H1 (cell line): Measurements from ENCODE around the gene ZNF813. TPM values are rescaled to one million over a fixed set of nuclear protein-coding genes. Genes with fewer than 3 reads are reported as not detected.
"Not testable (repeated sequence)": the region's sequence is repeated elsewhere in the genome, so short reads cannot be mapped to it uniquely, and the experiment has no call there.

Experiments
- CTCF ChIA-PET: fragments of 300-600 bp; sonication (Branson Sonifier 250); formaldehyde crosslinking; loops from one replicate; lab custom pipeline; 2021; ENCODE audit not compliant: partially characterized antibody; lab: Charles Lee
- POLR2A ChIA-PET: fragments of 300-600 bp; sonication (Branson Sonifier 250); formaldehyde crosslinking; loops from one replicate; lab custom pipeline; 2021; ENCODE audit warnings: inconsistent platforms; ENCODE audit not compliant: partially characterized antibody; lab: Charles Lee
- DNase-seq, 2 experiments: peaks; one replicate each; pipeline versions ENCODE4 v3.0.0 to v3.0.0-alpha.2; 2010 to 2022; ENCODE audit warnings: low spot score in 2 of 2, low read depth in 1 of 2, mixed read lengths in 1 of 2
- FAIRE-seq: peaks from 2 replicates; lab custom pipeline; 2011; peaks lifted over from hg19 to GRCh38; lab: Jason Lieb, UNC
- H2AFZ ChIP-seq: 2 replicates; pipeline ENCODE4 v1.8.1; 2012; ENCODE audit warnings: low read length, inconsistent platforms
- H2AK5ac ChIP-seq: 2 replicates; pipeline ENCODE4 v1.6.1; 2013; ENCODE audit warnings: low read depth, low read length
- H2BK120ac ChIP-seq: replicated peaks from 2 replicates; pipeline ENCODE3; 2013; ENCODE audit warnings: low read depth, low read length, inconsistent platforms
- H2BK12ac ChIP-seq: 2 replicates; pipeline ENCODE4 v1.6.1; 2013; ENCODE audit warnings: low read depth, low read length
- H2BK15ac ChIP-seq: 2 replicates; pipeline ENCODE4 v1.6.1; 2013; ENCODE audit warnings: low read length
- H2BK20ac ChIP-seq: 2 replicates; pipeline ENCODE4 v1.6.1; 2013; ENCODE audit warnings: low read length
- H2BK5ac ChIP-seq: 2 replicates; pipeline ENCODE4 v1.6.1; 2013; ENCODE audit warnings: low read depth, low read length
- H3K14ac ChIP-seq: 2 replicates; pipeline ENCODE4 v1.6.1; 2013; ENCODE audit warnings: inconsistent platforms; ENCODE audit not compliant: insufficient read length
- H3K18ac ChIP-seq: 2 replicates; pipeline ENCODE4 v1.6.1; 2013; ENCODE audit warnings: low read length; ENCODE audit errors: extremely low read depth
- H3K23ac ChIP-seq: 2 replicates; pipeline ENCODE4 v1.6.1; 2013; ENCODE audit warnings: inconsistent platforms; ENCODE audit not compliant: insufficient read length
- H3K23me2 ChIP-seq: 2 replicates; pipeline ENCODE4 v1.6.1; 2013; ENCODE audit warnings: low read depth, low read length
- H3K27ac ChIP-seq: 2 replicates; pipeline ENCODE4 v1.6.1; 2011; ENCODE audit warnings: low read depth, low read length, inconsistent platforms
- H3K27me3 ChIP-seq, 4 experiments: replicated peaks in 1 of 4; 1 replicate in 1 of 4; 2 replicates in 3 of 4; pipeline versions ENCODE4 v1.6.1 to v1.8.1; 2011 to 2013; ENCODE audit warnings: low read length in 3 of 4, mild to moderate bottlenecking in 3 of 4, inconsistent platforms in 2 of 4, mixed read lengths in 2 of 4, moderate library complexity in 1 of 4; ENCODE audit not compliant: control insufficient read depth in 3 of 4, insufficient read depth in 3 of 4; ENCODE audit errors: extremely low read depth in 1 of 4
- H3K36me3 ChIP-seq, 4 experiments: 2 replicates each; pipeline versions ENCODE4 v1.6.1 to v1.8.1; 2011 to 2013; ENCODE audit warnings: mild to moderate bottlenecking in 4 of 4, low read length in 3 of 4, moderate library complexity in 2 of 4, control low read depth in 1 of 4, inconsistent platforms in 1 of 4; ENCODE audit not compliant: insufficient read depth in 4 of 4, control insufficient read depth in 2 of 4
- H3K4ac ChIP-seq: replicated peaks from 2 replicates; pipeline ENCODE3; 2013; ENCODE audit warnings: low read length, low read depth, mixed read lengths, inconsistent platforms; ENCODE audit not compliant: insufficient read length
- H3K4me1 ChIP-seq, 4 experiments: replicated peaks in 1 of 4; 1 replicate in 1 of 4; 2 replicates in 3 of 4; pipeline versions ENCODE4 v1.6.1 to v1.8.1; 2011 to 2013; ENCODE audit warnings: low read length in 3 of 4, inconsistent platforms in 2 of 4, mixed read lengths in 1 of 4; ENCODE audit not compliant: insufficient read depth in 4 of 4, control insufficient read depth in 3 of 4
- H3K4me2 ChIP-seq, 2 experiments: 2 replicates each; pipeline versions ENCODE4 v1.6.1 to v1.8.1; 2011 to 2013; ENCODE audit warnings: low read depth in 2 of 2, low read length in 2 of 2, control low read depth in 1 of 2, inconsistent platforms in 1 of 2, mild to moderate bottlenecking in 1 of 2; ENCODE audit not compliant: insufficient read depth in 1 of 2
- H3K4me3 ChIP-seq, 4 experiments: fragments of 200-600, 300-600 bp in 1 of 4; sonication (generic), shearing (Covaris generic), sonication (Bioruptor Twin) in 1 of 4; 2 replicates each; pipeline versions ENCODE4 v1.5.1 to v1.8.1; 2011 to 2016; ENCODE audit warnings: low read length in 4 of 4, low read depth in 3 of 4, control low read depth in 2 of 4, inconsistent platforms in 2 of 4, mild to moderate bottlenecking in 2 of 4, mixed read lengths in 1 of 4, moderate library complexity in 1 of 4; ENCODE audit not compliant: insufficient read depth in 2 of 4; ENCODE audit errors: extremely low read depth in 1 of 4
- H3K56ac ChIP-seq: replicated peaks from 2 replicates; pipeline ENCODE3; 2013; ENCODE audit warnings: low read depth, mild to moderate bottlenecking, mixed read lengths, low read length, inconsistent platforms; ENCODE audit not compliant: insufficient read length
- H3K79me1 ChIP-seq: 2 replicates; pipeline ENCODE4 v1.6.1; 2013; ENCODE audit warnings: low read depth, low read length, control low read depth
- H3K79me2 ChIP-seq, 2 experiments: 2 replicates each; pipeline versions ENCODE4 v1.6.1 to v1.8.1; 2012 to 2013; ENCODE audit warnings: low read length in 2 of 2, mild to moderate bottlenecking in 2 of 2, inconsistent platforms in 1 of 2; ENCODE audit not compliant: insufficient read depth in 2 of 2, control insufficient read depth in 1 of 2
- H3K9ac ChIP-seq, 4 experiments: replicated peaks in 1 of 4; 1 replicate in 1 of 4; 2 replicates in 3 of 4; pipeline versions ENCODE4 v1.6.1 to v1.8.1; 2011 to 2013; ENCODE audit warnings: low read depth in 3 of 4, low read length in 3 of 4, control low read depth in 2 of 4, mild to moderate bottlenecking in 2 of 4, moderate library complexity in 2 of 4, inconsistent platforms in 1 of 4; ENCODE audit errors: extremely low read depth in 1 of 4
- H3K9me3 ChIP-seq, 2 experiments: 2 replicates each; pipeline versions ENCODE4 v1.6.1 to v1.8.1; 2012 to 2013; ENCODE audit warnings: mild to moderate bottlenecking in 2 of 2, moderate library complexity in 2 of 2, control low read depth in 1 of 2, inconsistent platforms in 1 of 2, low read depth in 1 of 2, low read length in 1 of 2, mixed read lengths in 1 of 2; ENCODE audit not compliant: insufficient read depth in 2 of 2
- H4K20me1 ChIP-seq, 2 experiments: replicated peaks in 1 of 2; 2 replicates each; pipeline versions ENCODE3 to v1.8.1; 2011 to 2013; ENCODE audit warnings: inconsistent platforms in 2 of 2, low read length in 2 of 2, mild to moderate bottlenecking in 1 of 2; ENCODE audit not compliant: insufficient read depth in 2 of 2, control insufficient read depth in 1 of 2
- H4K5ac ChIP-seq: 2 replicates; pipeline ENCODE4 v1.6.1; 2013; ENCODE audit warnings: low read length, low read depth, mixed read lengths, inconsistent platforms; ENCODE audit not compliant: insufficient read length
- H4K8ac ChIP-seq: 2 replicates; pipeline ENCODE4 v1.8.0; 2013; ENCODE audit warnings: mild to moderate bottlenecking, moderate library complexity, low read length, inconsistent platforms; ENCODE audit not compliant: insufficient read depth; ENCODE audit errors: extremely low read depth
- H4K91ac ChIP-seq: replicated peaks from 2 replicates; pipeline ENCODE3; 2013; ENCODE audit warnings: low read length, mixed read lengths, inconsistent platforms; ENCODE audit not compliant: insufficient read length
- WGBS, 2 experiments: shearing (Covaris generic) in 1 of 2; methylation state at CpG; one replicate each; pipeline versions ENCODE4 v1.1.6 to v1.1.7; 2013 to 2015; ENCODE audit warnings: low lambda C conversion rate in 2 of 2, mixed read lengths in 2 of 2, inconsistent platforms in 1 of 2, low coverage in 1 of 2, missing lambda C conversion rate in 1 of 2; ENCODE audit not compliant: insufficient replicate concordance in 2 of 2, insufficient coverage in 1 of 2, insufficient read length in 1 of 2; ENCODE audit errors: extremely low coverage in 1 of 2, missing lambda C conversion rate in 1 of 2; 5-methylcytosine and 5-hydroxymethylcytosine counted together
- polyA plus RNA-seq, 7 experiments: library from polyadenylated mRNA; depleted of rRNA in 3 of 7; stranded (reverse) in 5 of 7; unstranded in 2 of 7; fragments of >200 nt in 5 of 7; fragments of 200-250 nt in 2 of 7; gene quantifications; 1 replicate in 5 of 7; 2 replicates in 1 of 7; 4 replicates in 1 of 7; pipeline versions ENCODE4 v1.2.1 to v1.2.3, GENCODE V29; 2011 to 2013; ENCODE audit warnings: missing spikeins in 2 of 7, mixed read lengths in 2 of 7
- total RNA-seq: library from RNA; stranded (reverse); fragmentation: NEBNext Ultra II Directional; extraction: Animal tissue kit (Norgen Biotek cat#: 25700); gene quantifications from 2 replicates; pipeline ENCODE4 v1.2.1, GENCODE V29; 2021

ZNF813 gene
- total and polyA plus RNA-seq, 2 of the 8 experiments (the other 6 are each of a cell fraction or from before 2014, with no cell fraction given): 2.9 to 22.1 TPM

GRCh38 chr19:53504365-53504703 is 36.8 kb downstream of the ZNF813 start:
- H4K5ac ChIP-seq, H3K9me3 ChIP-seq, H3K79me2 ChIP-seq, H2AFZ ChIP-seq, H3K36me3 ChIP-seq, H3K14ac ChIP-seq, DNase-seq, H3K23me2 ChIP-seq, H3K27ac ChIP-seq, H2BK20ac ChIP-seq, H3K79me1 ChIP-seq, H2AK5ac ChIP-seq, H3K18ac ChIP-seq, H2BK5ac ChIP-seq, H2BK12ac ChIP-seq, H2BK15ac ChIP-seq, H2BK120ac ChIP-seq, H3K56ac ChIP-seq, H3K4me1 ChIP-seq, H3K4ac ChIP-seq, H3K27me3 ChIP-seq, H4K91ac ChIP-seq, H4K20me1 ChIP-seq, H4K8ac ChIP-seq, H3K23ac ChIP-seq, POLR2A ChIA-PET: not testable (repeated sequence)
- 47% methylated on average over 13 of the region's 13 CpGs; no CpG with 5 or more reads in 1 of the 2 experiments for whole genome bisulfite sequencing, 2 experiments
- Histone ChIP-seq H3K4me3 (peak overlapping the region in 2 of 4 experiments; percentile 16 to 25; a peak in 2 of 8 replicates), H3K4me2 (peak overlapping the region in 1 of 2 experiments; percentile 78; a peak in 2 of 4 replicates), H3K9ac (0 out of 7 replicates have a peak overlapping the region, but pooled peaks of 1 of the 4 experiments have one; percentile 16)
- CTCF ChIA-PET: interaction anchor here (0.6 to 1.5 kb wide), 4 partner anchors 15 to 79 kb away, joined by 3 to 4 read pairs (median 3); no protein-coding TSS in a partner anchor
- FAIRE-seq: peak; percentile 97
